Measurements from ENCODE around the gene DUSP28.

DUSP28 gene

DNA sequence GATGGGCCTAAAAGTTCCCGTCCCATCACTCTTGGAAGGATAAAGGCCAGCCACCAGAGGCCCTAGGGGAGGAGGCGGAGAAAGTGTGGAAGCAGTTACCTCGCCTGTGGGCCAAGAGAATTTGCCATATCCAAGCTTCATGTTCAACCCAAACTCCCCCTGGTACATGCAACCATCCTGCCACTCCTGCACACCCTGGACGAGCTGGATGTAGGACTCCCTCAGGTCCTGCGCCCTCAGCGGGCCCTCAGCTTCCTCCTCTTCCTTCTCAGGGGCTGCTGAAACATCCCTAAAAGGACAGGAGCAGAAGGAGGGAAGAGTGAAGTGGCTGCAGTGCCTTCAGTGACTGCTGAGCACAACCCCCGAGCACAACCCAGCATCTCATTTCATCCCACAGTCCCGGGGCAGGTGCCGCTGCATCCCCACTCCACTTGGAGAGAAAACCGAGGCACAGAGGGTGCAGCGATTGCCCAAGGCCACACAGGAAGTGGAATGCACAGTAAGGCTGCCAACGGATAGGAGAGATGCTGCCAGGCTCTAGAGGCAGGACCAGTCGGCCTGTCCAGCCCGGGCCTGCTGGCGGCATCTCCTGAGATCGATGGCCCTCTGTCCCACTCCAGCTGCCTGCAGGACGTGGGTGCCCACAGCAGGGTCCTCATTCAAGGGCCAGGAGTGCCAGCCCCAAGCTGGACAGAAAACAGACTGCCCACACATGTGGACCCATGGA is 5.2 kb upstream of the DUSP28 start:
- H3K27ac ChIP-seq (ENCODE audit: insufficient read depth in 1 of 2, low read depth in 1 of 2, low read length in 2 of 2, poor library complexity in 1 of 2, severe bottlenecking in 2 of 2) = no peak overlapping the region
- ChIA-PET CTCF (no interaction called here), POLR2A (no interaction called here)
- H3K36me3 ChIP-seq (ENCODE audit: control insufficient read depth in 4 of 4, insufficient read depth in 4 of 4, low read length in 3 of 4) = peaks cover 11 to 45% (median 28%) of the 10 kb centered on the region in 4 experiments
- WGBS (ENCODE audit: insufficient coverage) = 97% methylated on average over 14 of the region's 17 CpGs
- no peak for DNase-seq
- no peak overlapping the region for H3K4me3 ChIP-seq (ENCODE audit: control insufficient read depth in 1 of 7, extremely low read depth in 1 of 7, insufficient read depth in 4 of 7, low read depth in 2 of 7, low read length in 6 of 7)
- H3K27me3 ChIP-seq (replicated peaks in 2 of 5; ENCODE audit: control insufficient read depth in 4 of 5, insufficient read depth in 5 of 5, low read length in 4 of 5) = no peaks in the 10 kb centered on the region
- H3K9me3 ChIP-seq (ENCODE audit: control extremely low read depth in 1 of 5, control insufficient read depth in 4 of 5, insufficient read depth in 2 of 5, low read depth in 1 of 5, low read length in 4 of 5) = peaks cover 5 to 13% (median 7%) of the 10 kb centered on the region in 5 experiments
- peaks cover 5 to 31% (median 19%) of the 10 kb centered on the region in 4 experiments for H3K4me1 ChIP-seq (ENCODE audit: control extremely low read depth in 1 of 4, control insufficient read depth in 4 of 4, insufficient read depth in 4 of 4, low read length in 3 of 4)

- CTCF ChIA-PET = interaction anchor here (1.5 kb wide), 1 partner anchor 284 kb away, joined by 3 read pairs; no protein-coding TSS in a partner anchor
- Histone ChIP-seq H3K27me3 (replicated peaks in 2 of 5; ENCODE audit: control insufficient read depth in 4 of 5, insufficient read depth in 5 of 5, low read length in 4 of 5) (no peaks in the 10 kb centered on the region), H3K4me1 (ENCODE audit: control extremely low read depth in 1 of 4, control insufficient read depth in 4 of 4, insufficient read depth in 4 of 4, low read length in 3 of 4) (peaks cover 5 to 33% (median 21%) of the 10 kb centered on the region in 4 experiments), H3K36me3 (ENCODE audit: control insufficient read depth in 4 of 4, insufficient read depth in 4 of 4, low read length in 3 of 4) (peaks cover 11 to 42% (median 27%) of the 10 kb centered on the region in 4 experiments), H3K27ac (ENCODE audit: insufficient read depth in 1 of 2, low read depth in 1 of 2, low read length in 2 of 2, poor library complexity in 1 of 2, severe bottlenecking in 2 of 2) (no peak overlapping the region), H3K4me3 (ENCODE audit: control insufficient read depth in 1 of 7, extremely low read depth in 1 of 7, insufficient read depth in 4 of 7, low read depth in 2 of 7, low read length in 6 of 7) (no peak overlapping the region), H3K9me3 (ENCODE audit: control extremely low read depth in 1 of 5, control insufficient read depth in 4 of 5, insufficient read depth in 2 of 5, low read depth in 1 of 5, low read length in 4 of 5) (peaks cover 2 to 12% (median 7%) of the 10 kb centered on the region in 5 experiments)
- 99% methylated on average over 12 of the region's 16 CpGs for WGBS (ENCODE audit: insufficient coverage)
- POLR2A ChIA-PET = no interaction called here
- DNase-seq = no peak
Observed at GRCh38 chr2:240555541-240556250, 4.5 kb upstream of the DUSP28 start.

GRCh38 chr2:240556553-240557100 is 3.5 kb upstream of the DUSP28 start:
- DNase-seq = peak; percentile 59 to 79 (median 76)
- H3K4me1 ChIP-seq (ENCODE audit: control extremely low read depth in 1 of 4, control insufficient read depth in 4 of 4, insufficient read depth in 4 of 4, low read length in 3 of 4) = peaks cover 5 to 38% (median 26%) of the 10 kb centered on the region in 4 experiments
- CTCF ChIA-PET = interaction anchor here (0.6 to 1.6 kb wide), 5 partner anchors 10 to 283 kb away, joined by 3 to 13 read pairs (median 3); partner anchors contain the start of gene CAPN10
- H3K27me3 ChIP-seq (replicated peaks in 2 of 5; ENCODE audit: control insufficient read depth in 4 of 5, insufficient read depth in 5 of 5, low read length in 4 of 5) = no peaks in the 10 kb centered on the region
- H3K27ac ChIP-seq (ENCODE audit: insufficient read depth in 1 of 2, low read depth in 1 of 2, low read length in 2 of 2, poor library complexity in 1 of 2, severe bottlenecking in 2 of 2) = no peak overlapping the region
- POLR2A ChIA-PET = interaction anchor here (0.7 kb wide), 1 partner anchor 30 kb away, joined by 5 read pairs; the partner anchor contains the start of gene CAPN10
- H3K36me3 ChIP-seq (ENCODE audit: control insufficient read depth in 4 of 4, insufficient read depth in 4 of 4, low read length in 3 of 4) = peaks cover 6 to 34% (median 20%) of the 10 kb centered on the region in 4 experiments
- 35% methylated on average over 8 of the region's 9 CpGs for WGBS (ENCODE audit: insufficient coverage)
- no peak overlapping the region for H3K4me3 ChIP-seq (ENCODE audit: control insufficient read depth in 1 of 7, extremely low read depth in 1 of 7, insufficient read depth in 4 of 7, low read depth in 2 of 7, low read length in 6 of 7)
- peaks cover 0 to 4% (median 4%) of the 10 kb centered on the region in 5 experiments for H3K9me3 ChIP-seq (ENCODE audit: control extremely low read depth in 1 of 5, control insufficient read depth in 4 of 5, insufficient read depth in 2 of 5, low read depth in 1 of 5, low read length in 4 of 5)

DNA sequence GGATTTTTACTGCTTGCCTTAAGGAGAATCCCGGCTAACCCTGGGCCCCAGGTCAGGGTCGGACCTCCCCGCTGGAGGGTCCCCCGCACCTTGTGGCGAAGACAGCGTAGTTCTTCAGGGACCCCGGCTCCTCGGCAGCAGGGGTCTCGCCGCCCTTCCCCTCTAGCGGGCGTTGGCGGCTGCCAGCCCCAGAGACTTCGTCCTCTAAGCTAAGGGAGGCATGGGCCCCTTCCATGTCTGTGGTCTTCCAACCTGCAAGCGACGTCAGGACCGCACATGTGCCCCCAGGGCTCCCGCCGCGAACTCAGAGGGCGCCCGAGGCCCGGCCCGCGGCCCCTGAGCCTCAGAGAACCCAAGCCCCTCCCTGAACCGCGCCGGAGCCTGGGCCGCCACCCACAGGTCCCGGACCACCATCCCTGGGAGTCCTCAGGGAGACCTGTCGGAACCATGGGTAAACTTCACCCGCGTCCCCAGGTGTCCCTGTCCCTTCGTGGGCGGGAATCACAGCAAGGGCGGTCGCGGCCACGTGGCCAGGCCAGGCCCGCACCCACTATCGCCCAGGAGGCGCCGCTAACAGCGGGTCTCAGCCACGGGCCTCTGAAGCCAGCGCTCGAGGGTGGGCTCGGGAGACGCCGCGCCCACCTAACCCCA is 2.9 kb upstream of the DUSP28 start:
- Histone ChIP-seq H3K36me3 (ENCODE audit: control insufficient read depth in 4 of 4, insufficient read depth in 4 of 4, low read length in 3 of 4) (peaks cover 2 to 29% (median 16%) of the 10 kb centered on the region in 4 experiments), H3K4me3 (ENCODE audit: control insufficient read depth in 1 of 7, extremely low read depth in 1 of 7, insufficient read depth in 4 of 7, low read depth in 2 of 7, low read length in 6 of 7) (peak overlapping the region in 3 of 7 experiments; percentile 39 to 67 (median 61)), H3K27ac (ENCODE audit: insufficient read depth in 1 of 2, low read depth in 1 of 2, low read length in 2 of 2, poor library complexity in 1 of 2, severe bottlenecking in 2 of 2) (no peak overlapping the region), H3K4me1 (ENCODE audit: control extremely low read depth in 1 of 4, control insufficient read depth in 4 of 4, insufficient read depth in 4 of 4, low read length in 3 of 4) (peaks cover 5 to 43% (median 31%) of the 10 kb centered on the region in 4 experiments), H3K9me3 (ENCODE audit: control extremely low read depth in 1 of 5, control insufficient read depth in 4 of 5, insufficient read depth in 2 of 5, low read depth in 1 of 5, low read length in 4 of 5) (peaks cover 0 to 4% (median 0%) of the 10 kb centered on the region in 5 experiments), H3K27me3 (replicated peaks in 2 of 5; ENCODE audit: control insufficient read depth in 4 of 5, insufficient read depth in 5 of 5, low read length in 4 of 5) (no peaks in the 10 kb centered on the region)
- 32% methylated on average over 47 of the region's 51 CpGs for WGBS (ENCODE audit: insufficient coverage)
- ChIA-PET CTCF (interaction anchor here (0.8 to 1.6 kb wide), 4 partner anchors 9 to 283 kb away, joined by 3 to 13 read pairs (median 4); partner anchors contain the start of gene CAPN10), POLR2A (interaction anchor here (1.0 kb wide), 1 partner anchor 11 kb away, joined by 3 read pairs; the partner anchor contains the start of gene RNPEPL1)
- DNase-seq = peak in 1 of 3 donors; percentile 26

- Histone ChIP-seq H3K27ac (ENCODE audit: insufficient read depth in 1 of 2, low read depth in 1 of 2, low read length in 2 of 2, poor library complexity in 1 of 2, severe bottlenecking in 2 of 2) (no peak within 1 kb of the TSS), H3K36me3 (ENCODE audit: control insufficient read depth in 4 of 4, insufficient read depth in 4 of 4, low read length in 3 of 4) (peaks cover 2 to 30% (median 13%) of the 10 kb centered on the region in 4 experiments), H3K27me3 (replicated peaks in 2 of 5; ENCODE audit: control insufficient read depth in 4 of 5, insufficient read depth in 5 of 5, low read length in 4 of 5) (no peaks in the 10 kb centered on the region), H3K9me3 (ENCODE audit: control extremely low read depth in 1 of 5, control insufficient read depth in 4 of 5, insufficient read depth in 2 of 5, low read depth in 1 of 5, low read length in 4 of 5) (peaks cover 0 to 3% (median 0%) of the 10 kb centered on the region in 5 experiments), H3K4me3 (ENCODE audit: control insufficient read depth in 1 of 7, extremely low read depth in 1 of 7, insufficient read depth in 4 of 7, low read depth in 2 of 7, low read length in 6 of 7) (peak within 1 kb of the TSS in 5 of 7 experiments; percentile 21 to 67 (median 43)), H3K4me1 (ENCODE audit: control extremely low read depth in 1 of 4, control insufficient read depth in 4 of 4, insufficient read depth in 4 of 4, low read length in 3 of 4) (peaks cover 5 to 45% (median 33%) of the 10 kb centered on the region in 4 experiments)
- DNase-seq = peak; percentile 60 to 84 (median 81)
- CTCF ChIA-PET = interaction anchor here (1.4 to 1.6 kb wide), 2 partner anchors 8 to 29 kb away, joined by 4 to 13 read pairs; partner anchors contain the start of gene CAPN10
- 3% methylated on average over 45 of the region's 47 CpGs for WGBS (ENCODE audit: insufficient coverage)
- POLR2A ChIA-PET = interaction anchor here (1.0 kb wide), 1 partner anchor 11 kb away, joined by 3 read pairs; the partner anchor contains the start of gene RNPEPL1
Observed at GRCh38 chr2:240557808-240558207, 2.3 kb upstream of the DUSP28 start, which contains the start of gene ANKMY1. Gene ANKMY1 (minus strand): TSS chr2:240557988. CDS start chr2:240557335, 653 bp downstream.

GRCh38 chr2:240558236-240558761 is 1.9 kb upstream of the DUSP28 start:
- Histone ChIP-seq H3K9me3 (ENCODE audit: control extremely low read depth in 1 of 5, control insufficient read depth in 4 of 5, insufficient read depth in 2 of 5, low read depth in 1 of 5, low read length in 4 of 5) (no peaks in the 10 kb centered on the region), H3K36me3 (ENCODE audit: control insufficient read depth in 4 of 4, insufficient read depth in 4 of 4, low read length in 3 of 4) (peaks cover 0 to 29% (median 9%) of the 10 kb centered on the region in 4 experiments), H3K4me3 (ENCODE audit: control insufficient read depth in 1 of 7, extremely low read depth in 1 of 7, insufficient read depth in 4 of 7, low read depth in 2 of 7, low read length in 6 of 7) (peak overlapping the region in 3 of 7 experiments; percentile 21 to 67 (median 61)), H3K27ac (ENCODE audit: insufficient read depth in 1 of 2, low read depth in 1 of 2, low read length in 2 of 2, poor library complexity in 1 of 2, severe bottlenecking in 2 of 2) (no peak overlapping the region), H3K4me1 (ENCODE audit: control extremely low read depth in 1 of 4, control insufficient read depth in 4 of 4, insufficient read depth in 4 of 4, low read length in 3 of 4) (peaks cover 5 to 45% (median 33%) of the 10 kb centered on the region in 4 experiments), H3K27me3 (replicated peaks in 2 of 5; ENCODE audit: control insufficient read depth in 4 of 5, insufficient read depth in 5 of 5, low read length in 4 of 5) (no peaks in the 10 kb centered on the region)
- ChIA-PET CTCF (interaction anchor here (1.4 kb wide), 1 partner anchor 28 kb away, joined by 4 read pairs; the partner anchor contains the start of gene CAPN10), POLR2A (interaction anchor here (1.0 kb wide), 1 partner anchor 10 kb away, joined by 3 read pairs; the partner anchor contains the start of gene RNPEPL1)
- 87% methylated on average over 18 of the region's 18 CpGs for WGBS (ENCODE audit: insufficient coverage)
- no peak for DNase-seq

Measured in common myeloid progenitor, CD34-positive (primary cell).